Brain microvascular endothelial cell (primary cell): Measurements from ENCODE around the gene SAMD3.
A peak's percentile ranks its signal among the peaks of the same experiment; 100 is the strongest.

Experiments used
- DNase-seq: peaks from one replicate; pipeline ENCODE4 v3.0.0-alpha.2; 2020
- H3K27ac ChIP-seq: fragments of 250-450 bp; sonication (Bioruptor Pico); 2 replicates; pipeline ENCODE4 v1.5.1; 2020; ENCODE audit warnings: mild to moderate bottlenecking, moderate library complexity
- H3K27me3 ChIP-seq: fragments of 250-450 bp; sonication (Bioruptor Pico); replicated peaks from 2 replicates; pipeline ENCODE4 v1.5.1; 2020; ENCODE audit warnings: mild to moderate bottlenecking
- H3K36me3 ChIP-seq: fragments of 250-450 bp; sonication (Bioruptor Pico); replicated peaks from 2 replicates; pipeline ENCODE4 v1.5.1; 2020; ENCODE audit warnings: mild to moderate bottlenecking
- H3K4me3 ChIP-seq: 2 replicates; pipeline ENCODE4 v1.5.1; 2011; ENCODE audit warnings: low read depth, mild to moderate bottlenecking, control low read depth, low read length, moderate library complexity
- CTCF ChIP-seq: IDR thresholded peaks from 2 replicates; pipeline ENCODE4 v1.5.1; 2011; ENCODE audit warnings: low read depth, mild to moderate bottlenecking, moderate library complexity, low read length, control low read depth, inconsistent platforms; ENCODE audit errors: missing control alignments
- in situ Hi-C: cut with HindIII; loops from 2 replicates; pipeline ENCODE4 v1.10.0; 2017; ENCODE audit warnings: low sequenced_read_pairs, low pct_ligation_motif_present

Gene SAMD3

GRCh38 chr6:130115036-130115435 lies 107.7 kb downstream of the SAMD3 start:
- H3K27me3 ChIP-seq: no peaks in the 10 kb centered on the region
- H3K4me3 ChIP-seq: no peak overlapping the region
- no peaks in the 10 kb centered on the region for H3K36me3 ChIP-seq
- in situ Hi-C loops: no loop called here
- no peak for TF ChIP-seq CTCF
- DNase-seq: no peak
- H3K27ac ChIP-seq: no peak overlapping the region

- DNase-seq: no peak
- H3K36me3 ChIP-seq: no peaks in the 10 kb centered on the region
Observed at GRCh38 chr6:130113201-130113710, 109.5 kb downstream of the SAMD3 start.

GRCh38 chr6:130111031-130111430 lies 111.7 kb downstream of the SAMD3 start:
- Histone ChIP-seq H3K27me3 (no peaks in the 10 kb centered on the region), H3K27ac (no peak overlapping the region), H3K4me3 (no peak overlapping the region), H3K36me3 (no peaks in the 10 kb centered on the region)
- in situ Hi-C loops: no loop called here
- peak; percentile 7 for DNase-seq
- no peak for TF ChIP-seq CTCF

More at GRCh38 chr6:130113201-130113710, 109.5 kb downstream of the SAMD3 start:
- Histone ChIP-seq H3K27ac (no peak overlapping the region), H3K4me3 (no peak overlapping the region), H3K27me3 (no peaks in the 10 kb centered on the region)
- in situ Hi-C loops: no loop called here
- TF ChIP-seq CTCF: no peak

- in situ Hi-C loops: no loop called here
- Histone ChIP-seq H3K36me3 (no peaks in the 10 kb centered on the region), H3K27ac (no peak overlapping the region), H3K27me3 (no peaks in the 10 kb centered on the region), H3K4me3 (no peak overlapping the region)
- no peak for DNase-seq
- TF ChIP-seq CTCF: no peak
Observed at GRCh38 chr6:130107710-130108109, 115.0 kb downstream of the SAMD3 start.

GRCh38 chr6:130105996-130106704 lies 116.6 kb downstream of the SAMD3 start:
- Histone ChIP-seq H3K27ac (no peak overlapping the region), H3K36me3 (no peaks in the 10 kb centered on the region), H3K27me3 (no peaks in the 10 kb centered on the region), H3K4me3 (no peak overlapping the region)
- TF ChIP-seq CTCF: no peak
- DNase-seq: no peak
- in situ Hi-C loops: no loop called here

- TF ChIP-seq CTCF: no peak
- Histone ChIP-seq H3K4me3 (no peak overlapping the region), H3K36me3 (no peaks in the 10 kb centered on the region), H3K27ac (no peak overlapping the region), H3K27me3 (no peaks in the 10 kb centered on the region)
- in situ Hi-C loops: no loop called here
- no peak for DNase-seq
Observed at GRCh38 chr6:130099119-130099518, 123.6 kb downstream of the SAMD3 start.
